Measurements from ENCODE around the gene ABCB10. TPM values are rescaled to one million over a fixed set of nuclear protein-coding genes. Genes with fewer than 3 reads are reported as not detected.
A peak's percentile ranks its signal among the peaks of the same experiment; 100 is the strongest.

ABCB10 gene
- total RNA-seq, 1 experiment from 2014 or later, result 13.8 TPM

GRCh38 chr1:229578168-229579058 is 19.9 kb upstream of the ABCB10 start:
- Histone ChIP-seq H2AFZ (ENCODE audit: low read length) (no peak overlapping the region), H3K23me2 (ENCODE audit: insufficient read length, low read depth, low read length, poor library complexity, severe bottlenecking) (no peaks in the 10 kb centered on the region), H4K91ac (ENCODE audit: insufficient read length, low read depth, low read length) (no peak overlapping the region), H3K14ac (ENCODE audit: insufficient read depth, low read length) (no peak overlapping the region), H3K4me2 (ENCODE audit: insufficient read depth, insufficient read length, low read length) (no peak overlapping the region), H3K79me1 (ENCODE audit: insufficient read depth, low read depth, low read length, poor library complexity, severe bottlenecking) (no peaks in the 10 kb centered on the region), H4K8ac (replicated peaks; ENCODE audit: insufficient read length, low read depth, low read length) (no peak overlapping the region), H2AK5ac (ENCODE audit: insufficient read length, low read length) (no peak overlapping the region), H3K56ac (ENCODE audit: insufficient read length, low read depth, low read length) (no peak overlapping the region), H2BK12ac (ENCODE audit: insufficient read length, low read depth, low read length) (no peak overlapping the region), H2BK5ac (ENCODE audit: insufficient read length, low read length) (no peak overlapping the region), H3K9ac (ENCODE audit: extremely low read depth, insufficient read length, low read length) (no peak overlapping the region), H4K5ac (ENCODE audit: insufficient read length, low read depth, low read length) (no peak overlapping the region), H3K4me1 (ENCODE audit: insufficient read depth, low read length) (no peaks in the 10 kb centered on the region; the same call in 1 of the 2 replicates), H3K18ac (ENCODE audit: insufficient read length, low read depth, low read length) (no peak overlapping the region), H3K79me2 (ENCODE audit: insufficient read depth, low read length) (no peaks in the 10 kb centered on the region), H3K27me3 (ENCODE audit: insufficient read depth, low read length) (no peaks in the 10 kb centered on the region), H2BK15ac (ENCODE audit: low read depth, low read length) (no peak overlapping the region), H4K20me1 (ENCODE audit: control insufficient read depth, insufficient read depth, insufficient read length) (no peaks in the 10 kb centered on the region), H3K27ac (ENCODE audit: insufficient read length, low read depth, low read length) (no peak overlapping the region), H3K9me3 (ENCODE audit: control insufficient read depth, low read depth, low read length) (no peaks in the 10 kb centered on the region), H3T11ph (ENCODE audit: low read length) (no peak overlapping the region), H2BK120ac (ENCODE audit: low read depth, low read length, poor library complexity, severe bottlenecking) (no peak overlapping the region), H2BK20ac (ENCODE audit: low read depth, low read length, poor library complexity, severe bottlenecking) (no peak overlapping the region), H3K4ac (ENCODE audit: low read depth, low read length) (no peak overlapping the region), H3K23ac (ENCODE audit: insufficient read length, low read depth, low read length) (no peak overlapping the region)
- Mint-ChIP-seq H3K4me1 (peaks cover 9 to 13% of the 10 kb centered on the region in 2 experiments), H3K27ac (peak overlapping the region in 1 of 3 experiments; percentile 38; a peak in 2 of 7 replicates), H3K27me3 (ENCODE audit: low read depth) (no peaks in the 10 kb centered on the region), H3K4me3 (no peak overlapping the region), H3K36me3 (ENCODE audit: insufficient read depth in 1 of 3, low read depth in 3 of 3) (no peaks in the 10 kb centered on the region), H3K9me3 (no peaks in the 10 kb centered on the region)
- DNase-seq, result no peak
- WGBS (ENCODE audit: extremely low coverage, insufficient read length, low lambda C conversion rate), result no CpG with 5 or more reads among the region's 14 CpGs
- TF ChIP-seq CTCF (conservative IDR thresholded peaks at IDR 0.05), result no peak

Data from H9 (cell line).